Astrocyte (in vitro differentiated cells and primary cell): ENCODE results near the gene LDLRAD1.

Experiments used
- CTCF ChIP-seq: IDR thresholded peaks from 2 replicates; pipeline ENCODE4 v1.5.1; 2011; ENCODE audit warnings: low read depth, mild to moderate bottlenecking, inconsistent platforms, low read length, moderate library complexity; ENCODE audit not compliant: insufficient read depth
- EZH2 ChIP-seq: IDR thresholded peaks from 2 replicates; pipeline ENCODE4 v1.6.1; 2012; ENCODE audit warnings: mild to moderate bottlenecking, low read length, inconsistent platforms; ENCODE audit not compliant: insufficient read depth

DNA sequence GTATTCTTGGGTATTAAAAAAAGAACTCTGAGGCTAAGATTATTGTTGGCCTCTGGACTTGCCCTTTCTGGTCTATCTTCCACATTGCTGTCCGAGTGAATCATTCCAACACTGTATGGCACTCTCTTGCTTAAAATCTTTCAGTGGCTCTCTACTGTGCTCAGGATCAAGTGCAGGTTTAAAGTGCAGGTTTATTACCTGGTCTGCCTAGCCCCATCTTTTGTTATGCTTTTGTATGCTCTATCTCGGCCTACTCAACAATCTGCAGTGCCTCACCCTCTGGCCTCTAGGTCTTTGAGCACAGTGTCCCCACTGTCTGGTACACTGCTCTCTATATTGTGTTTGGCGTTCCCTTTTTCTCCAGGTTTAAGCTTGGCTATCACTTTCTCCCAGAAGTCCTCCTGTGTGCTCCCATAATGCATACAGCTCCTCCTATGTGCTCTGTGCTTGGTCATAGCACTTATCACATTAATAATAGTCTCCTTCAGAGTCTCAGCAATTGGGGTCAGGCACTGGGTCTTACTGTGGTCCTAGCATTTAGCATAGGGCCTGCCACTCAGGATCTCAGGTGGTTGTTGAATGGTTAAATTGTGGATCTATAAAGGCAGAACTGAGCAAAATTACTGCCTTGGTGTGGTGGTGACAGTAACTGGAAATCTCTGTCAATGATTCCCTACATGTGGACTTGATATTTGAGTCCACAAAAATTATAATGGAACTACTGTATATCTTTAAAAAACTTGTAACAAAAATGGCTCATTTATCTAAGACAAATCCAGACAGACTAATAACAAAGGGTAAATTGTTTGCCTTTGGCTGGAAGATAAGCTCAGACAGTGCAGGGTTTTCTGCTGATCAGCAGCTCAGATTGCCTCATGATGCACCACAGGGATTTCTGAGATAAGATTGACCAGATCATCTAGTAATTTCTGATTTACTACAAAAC lies 10.6 kb upstream of the LDLRAD1 start:
- TF ChIP-seq CTCF (no peak), EZH2 (no peak)
